ENCODE data around the gene SPSB2.

DNA sequence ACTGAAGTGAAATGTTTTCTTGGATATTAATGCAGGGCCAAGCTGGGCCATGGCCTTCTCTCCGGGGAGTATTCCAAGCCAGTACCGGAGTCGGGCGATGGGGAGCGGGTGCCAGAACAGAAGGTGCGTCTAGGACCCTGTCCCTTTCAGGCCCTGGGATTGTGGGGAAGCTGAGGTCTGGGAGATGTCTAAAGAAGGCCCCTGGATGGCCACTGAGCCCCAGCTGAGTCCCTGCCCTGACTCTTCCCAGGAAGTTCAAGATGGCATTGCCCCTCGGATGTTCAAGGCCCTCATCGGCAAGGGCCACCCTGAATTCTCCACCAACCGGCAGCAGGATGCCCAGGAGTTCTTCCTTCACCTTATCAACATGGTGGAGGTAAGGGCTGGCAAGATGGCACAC is 13.0 kb downstream of the SPSB2 start:
- no peak for TF ChIP-seq POLR2AphosphoS5 (IDR thresholded peaks at IDR 0.05; ENCODE audit: borderline replicate concordance, low read depth, low read length)
- no peak for TF ChIP-seq EZH2 (IDR thresholded peaks at IDR 0.05)
- TF ChIP-seq FOXP2 (optimal IDR thresholded peaks at IDR 0.05; ENCODE audit: control extremely low read depth, extremely low read length, insufficient read depth), result no peak
